Putamen (tissue), 1 donor: ENCODE measurements around the gene TRIP13.

Experiments used
- DNase-seq: peaks from one replicate; pipeline ENCODE4 v3.0.0-alpha.2; 2016; ENCODE audit warnings: low spot score

TRIP13 gene

DNA sequence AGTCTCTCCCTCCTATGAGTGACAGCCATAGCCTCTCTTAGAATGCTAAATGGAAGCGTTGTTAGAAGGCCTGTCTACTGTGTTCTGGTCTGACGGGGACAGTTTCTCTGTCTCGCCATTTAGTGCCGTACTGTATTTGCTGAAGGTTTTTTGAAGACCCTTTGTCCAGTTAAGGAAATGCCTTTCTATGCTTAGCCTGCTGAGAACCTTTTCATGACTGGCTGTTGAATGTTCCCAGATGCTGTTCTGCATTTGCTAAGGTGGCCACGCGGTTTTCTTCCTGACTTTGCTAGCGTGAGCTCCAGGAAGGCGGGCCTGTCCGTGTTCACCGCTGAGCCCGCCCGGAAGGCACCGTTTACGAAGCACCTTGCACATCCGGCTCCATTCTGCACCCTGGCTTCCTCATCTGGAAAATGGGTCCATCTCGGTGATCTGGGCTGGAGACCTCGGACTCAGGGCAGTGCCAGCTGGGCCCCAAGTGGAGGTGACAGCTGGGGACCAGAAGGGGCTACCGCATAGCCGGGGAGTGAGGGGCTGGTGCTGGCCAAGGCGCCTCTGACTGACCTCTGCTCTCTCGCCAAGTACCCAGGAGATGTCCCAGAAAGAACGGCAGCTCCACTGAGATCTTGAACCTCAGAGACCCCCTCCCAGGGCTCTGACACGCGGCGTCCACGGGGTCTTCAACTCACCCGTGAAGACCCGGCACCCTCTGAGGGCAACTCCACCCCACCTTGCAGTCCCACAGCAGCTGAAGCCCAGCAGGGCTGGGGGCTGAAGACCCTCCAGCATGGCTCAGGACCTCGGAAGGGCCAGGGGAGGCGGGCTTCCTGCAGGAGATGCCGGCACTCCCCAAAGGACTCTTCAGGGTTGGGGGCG is 63.4 kb downstream of the TRIP13 start:
- no peak for DNase-seq

- DNase-seq: no peak
These were observed 64.5 kb downstream of the TRIP13 start for GRCh38 chr5:956941-957747.

GRCh38 chr5:957748-958485 is 65.2 kb downstream of the TRIP13 start:
- no peak for DNase-seq

GRCh38 chr5:958701-959571 is 66.3 kb downstream of the TRIP13 start:
- no peak for DNase-seq

GRCh38 chr5:959581-960531 is 67.2 kb downstream of the TRIP13 start:
- no peak for DNase-seq

DNA sequence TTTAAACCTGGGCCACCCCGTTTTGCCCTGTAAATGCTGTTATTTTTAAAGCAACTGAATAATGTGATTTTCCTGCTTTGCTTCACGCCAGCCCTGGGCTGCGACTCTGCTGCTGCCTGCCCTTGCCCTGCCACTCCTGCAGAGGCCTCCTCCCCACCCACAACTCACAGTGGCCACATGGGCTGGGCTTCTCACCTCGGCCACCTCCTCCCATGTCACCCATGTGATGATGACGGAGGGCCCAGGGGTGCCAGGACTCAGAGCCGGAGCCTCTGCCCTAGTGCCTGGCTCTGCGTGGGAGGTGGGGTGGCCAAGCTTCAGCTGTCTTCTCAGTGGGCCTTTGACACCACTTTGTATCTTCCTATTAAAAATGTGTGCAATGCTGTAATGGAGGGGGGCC is 67.9 kb downstream of the TRIP13 start:
- DNase-seq: no peak

DNA sequence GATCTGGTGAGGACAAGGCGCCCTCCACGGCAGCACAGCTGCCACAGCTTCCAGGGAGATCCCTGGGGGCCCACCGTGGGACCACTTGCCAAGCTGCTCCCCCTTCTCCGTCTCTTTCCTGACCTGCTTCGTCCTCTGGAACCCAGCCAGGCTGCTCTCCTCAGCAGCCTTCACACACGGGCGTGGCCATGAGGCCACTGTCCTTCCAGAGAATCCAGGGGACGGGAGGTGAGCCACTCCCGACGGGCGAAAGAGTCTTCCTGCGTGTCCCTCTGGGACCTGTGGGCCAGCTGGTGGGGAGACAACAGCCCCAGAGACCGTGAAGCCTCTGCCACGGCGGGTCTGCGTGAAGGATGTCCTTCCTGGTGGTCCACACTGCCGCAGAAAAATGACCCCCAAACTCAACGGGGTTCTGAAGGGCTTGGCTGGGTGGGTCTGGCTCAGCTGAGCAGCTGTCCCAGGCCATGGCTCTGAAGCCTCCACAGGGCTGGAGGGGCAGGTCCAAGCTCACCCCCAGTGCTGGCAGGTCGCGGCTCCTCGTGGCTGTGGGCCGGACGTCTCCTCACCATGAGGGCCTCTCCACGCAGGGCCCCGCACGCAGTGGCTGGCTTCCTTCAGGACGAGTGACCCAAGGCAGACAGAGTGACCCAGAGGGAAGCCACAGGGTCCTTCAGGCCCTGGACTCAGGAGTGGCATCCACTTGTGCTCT is 68.5 kb downstream of the TRIP13 start:
- no peak for DNase-seq

DNA sequence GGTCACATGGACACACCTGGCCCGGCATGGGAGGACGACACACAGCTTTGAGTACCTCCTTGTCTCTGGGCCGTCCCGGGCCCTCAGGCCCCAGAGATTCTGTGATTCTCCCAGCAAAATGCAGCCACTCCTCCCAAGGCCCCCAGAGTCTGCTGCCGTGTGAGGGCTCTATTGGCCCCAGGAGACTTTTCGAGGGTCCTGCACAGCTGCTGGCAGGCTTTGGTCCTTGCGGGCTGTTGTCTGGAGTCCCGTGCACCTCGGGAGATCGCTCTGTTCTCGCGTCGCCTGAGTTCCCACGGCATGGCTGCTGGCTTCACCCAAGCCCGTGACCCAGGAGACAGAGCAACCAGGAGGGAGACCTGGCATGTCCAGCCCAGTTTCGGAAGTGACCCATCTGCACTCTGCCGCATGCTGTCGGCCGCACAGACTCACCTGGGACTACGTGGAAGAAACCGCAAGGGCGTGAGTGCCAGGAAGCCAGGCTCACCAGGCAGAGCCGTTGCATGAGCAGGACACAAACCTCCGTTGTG is 69.1 kb downstream of the TRIP13 start:
- DNase-seq: no peak

GRCh38 chr5:962386-962785 is 69.7 kb downstream of the TRIP13 start:
- no peak for DNase-seq

DNA sequence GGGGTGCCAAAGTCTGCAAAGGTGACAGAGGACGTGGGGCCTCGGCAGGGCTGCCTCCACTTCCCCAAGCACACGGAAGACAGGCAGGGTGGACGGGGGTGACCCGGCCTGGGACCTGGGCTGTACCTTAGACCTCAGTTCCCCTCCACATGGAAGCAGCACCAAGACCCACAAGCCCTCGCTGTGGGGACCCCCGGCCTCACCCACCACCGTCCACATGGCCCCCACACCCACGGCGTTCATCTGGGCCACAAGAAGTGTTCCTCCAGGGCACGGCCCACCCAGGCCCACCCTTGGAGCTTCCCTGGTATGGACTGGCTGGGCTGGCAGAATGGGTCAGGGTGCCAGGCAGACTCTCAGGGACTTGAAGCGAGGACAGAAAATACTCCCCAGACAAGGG is 70.1 kb downstream of the TRIP13 start:
- DNase-seq: no peak

- no peak for DNase-seq
These were observed 70.6 kb downstream of the TRIP13 start for GRCh38 chr5:963310-963672.

- no peak for DNase-seq
These were observed 71.2 kb downstream of the TRIP13 start for GRCh38 chr5:963673-964531.

DNA sequence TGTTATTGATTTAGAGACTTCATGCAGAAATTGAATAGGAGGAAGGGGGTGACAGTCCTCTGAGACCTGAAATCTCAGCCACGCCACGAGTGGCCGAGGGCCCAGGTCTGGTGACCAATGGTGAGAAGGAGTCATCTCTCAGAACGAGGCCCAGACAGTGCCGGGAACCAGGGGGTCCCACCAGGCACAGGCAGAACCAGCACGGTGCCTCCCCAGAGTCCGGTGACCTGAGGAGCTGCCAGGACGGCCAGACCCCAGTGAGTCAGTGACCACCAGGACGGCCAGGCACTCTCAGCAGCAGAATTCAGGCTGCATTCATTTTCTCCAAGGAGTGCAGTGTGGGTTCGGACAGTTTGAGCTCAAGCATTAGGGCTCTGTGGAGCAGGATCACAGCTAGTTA is 72.1 kb downstream of the TRIP13 start:
- no peak for DNase-seq

DNA sequence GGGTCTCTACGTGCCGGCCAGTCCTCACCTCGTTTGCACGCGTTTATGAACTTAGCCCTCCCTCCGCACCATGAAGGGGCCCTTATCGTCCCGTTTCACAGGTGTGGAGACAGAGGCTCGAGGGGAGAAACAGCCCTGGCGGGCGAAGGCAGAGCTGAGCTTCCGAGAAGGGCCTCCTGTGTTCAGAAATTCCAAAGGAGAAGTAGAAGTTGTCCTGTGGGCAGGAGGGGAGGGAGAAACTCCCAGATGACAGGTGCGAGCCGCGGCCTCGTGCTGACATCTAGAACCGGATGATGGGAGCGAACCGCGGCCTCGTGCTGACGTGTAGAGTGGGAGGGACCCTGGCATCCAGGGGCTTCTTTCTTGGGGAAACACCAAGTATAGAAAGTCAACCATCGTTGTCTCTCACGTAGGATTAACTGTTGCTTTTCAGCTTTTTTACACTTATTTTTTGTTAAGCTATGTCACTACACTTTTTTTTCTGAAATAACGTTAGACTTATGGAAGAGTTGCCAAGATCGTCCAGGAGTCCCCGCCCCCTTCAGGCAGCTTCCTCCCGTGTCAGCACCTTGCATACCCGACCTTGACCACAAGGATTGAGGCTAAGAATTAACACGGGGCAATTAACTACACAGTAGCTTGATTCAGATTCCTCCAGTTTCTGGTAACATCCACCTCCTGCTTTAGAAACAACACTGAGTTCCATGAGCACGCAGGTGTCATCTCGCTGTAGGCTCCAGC is 73.1 kb downstream of the TRIP13 start:
- DNase-seq: no peak

GRCh38 chr5:966345-966710 is 73.6 kb downstream of the TRIP13 start:
- DNase-seq: no peak

DNA sequence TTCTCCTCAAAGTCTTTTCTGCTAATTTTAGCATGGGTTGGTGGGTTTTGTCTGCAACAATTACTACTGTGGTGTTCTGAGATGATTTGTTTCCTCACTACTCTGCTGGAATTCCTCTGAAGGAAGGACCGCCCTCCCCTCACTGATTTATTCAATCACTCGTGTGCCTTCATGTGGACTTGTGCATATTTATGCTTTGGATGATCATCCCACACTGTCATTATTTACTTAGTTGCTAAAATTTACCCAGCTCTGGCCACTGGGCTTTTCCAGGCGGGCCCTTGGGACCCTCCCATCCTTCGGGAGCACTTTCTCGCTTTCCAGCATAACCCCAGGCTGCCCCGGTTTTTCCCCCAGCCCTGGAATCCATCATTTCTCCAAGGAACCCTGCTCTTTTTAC is 74.3 kb downstream of the TRIP13 start:
- no peak for DNase-seq
